AG08395 (cell line): ENCODE results near the gene MRPL14.

Source experiments
- DNase-seq: peaks from one replicate; pipeline ENCODE4 v3.0.0; 2012; ENCODE audit warnings: mixed read lengths, low spot score

The MRPL14 gene

DNA sequence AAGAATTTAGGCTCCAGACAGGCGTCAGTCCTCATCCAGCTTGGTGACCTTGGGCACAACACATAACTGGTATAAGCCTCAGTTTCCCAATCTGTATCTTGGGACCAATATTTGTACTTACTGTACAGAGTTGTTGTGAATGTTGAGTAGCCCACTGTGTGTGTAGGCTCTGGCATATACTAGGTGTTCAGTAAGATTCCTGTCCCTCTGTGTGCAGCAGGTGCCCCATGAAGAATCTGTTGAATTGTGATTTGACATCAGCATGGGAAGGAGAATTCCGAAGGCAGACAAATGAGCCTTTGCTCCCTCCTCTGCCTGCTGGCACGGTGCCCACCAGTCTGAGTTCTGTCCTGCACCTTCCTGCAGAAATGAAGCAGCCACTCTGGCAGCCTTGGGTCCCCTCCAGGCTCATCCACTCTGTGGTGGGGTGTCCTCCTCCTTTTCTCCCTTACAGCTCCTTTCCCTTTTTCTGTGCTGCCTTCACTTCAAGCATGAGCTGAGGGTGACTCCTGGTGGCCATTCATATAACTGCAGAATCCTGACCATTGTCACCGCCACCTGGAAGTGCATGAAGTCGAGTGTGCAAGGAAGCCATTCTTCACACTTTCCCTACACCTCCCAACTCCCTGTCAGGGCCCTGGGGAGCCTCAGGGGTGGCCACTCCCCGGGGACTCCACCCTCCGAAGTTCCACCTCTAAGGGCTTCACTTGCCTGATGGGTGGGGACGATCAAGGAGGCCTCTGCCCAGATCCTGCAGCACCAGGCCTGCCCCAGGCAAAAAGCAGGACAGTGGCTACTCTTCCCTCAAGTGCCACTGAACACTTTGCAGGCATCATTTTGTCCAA, 48.2 kb downstream of the MRPL14 start:
- peak; percentile 82 for DNase-seq

DNA sequence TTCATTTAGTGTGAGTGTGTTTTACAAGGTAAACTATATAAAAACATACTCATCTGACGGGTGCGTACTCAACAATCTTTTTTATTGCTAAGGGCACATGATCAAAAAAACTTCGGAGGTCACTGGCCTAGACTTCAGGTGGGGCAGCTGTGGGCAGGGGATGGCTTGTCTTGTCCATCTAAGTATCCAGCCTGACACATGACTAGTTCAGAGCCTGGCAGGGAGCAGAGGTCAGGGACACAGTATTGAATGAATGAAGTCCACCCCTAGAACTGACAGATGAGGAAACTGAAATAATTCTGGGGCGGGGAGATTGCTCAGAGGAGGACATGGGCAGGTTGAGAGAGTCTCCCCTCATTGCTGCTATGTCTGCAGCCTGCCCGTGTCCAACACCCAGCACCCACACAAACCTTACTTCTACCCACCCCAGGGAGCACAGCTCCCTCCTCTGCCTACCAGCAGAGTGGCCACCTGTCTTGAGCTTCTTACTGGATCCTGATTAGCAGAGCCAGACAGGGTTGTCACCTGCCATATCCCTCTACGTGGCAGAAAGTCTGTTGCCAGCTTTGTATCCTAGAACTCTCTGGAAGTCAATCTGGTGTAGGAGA, 48.9 kb downstream of the MRPL14 start:
- no peak for DNase-seq

DNA sequence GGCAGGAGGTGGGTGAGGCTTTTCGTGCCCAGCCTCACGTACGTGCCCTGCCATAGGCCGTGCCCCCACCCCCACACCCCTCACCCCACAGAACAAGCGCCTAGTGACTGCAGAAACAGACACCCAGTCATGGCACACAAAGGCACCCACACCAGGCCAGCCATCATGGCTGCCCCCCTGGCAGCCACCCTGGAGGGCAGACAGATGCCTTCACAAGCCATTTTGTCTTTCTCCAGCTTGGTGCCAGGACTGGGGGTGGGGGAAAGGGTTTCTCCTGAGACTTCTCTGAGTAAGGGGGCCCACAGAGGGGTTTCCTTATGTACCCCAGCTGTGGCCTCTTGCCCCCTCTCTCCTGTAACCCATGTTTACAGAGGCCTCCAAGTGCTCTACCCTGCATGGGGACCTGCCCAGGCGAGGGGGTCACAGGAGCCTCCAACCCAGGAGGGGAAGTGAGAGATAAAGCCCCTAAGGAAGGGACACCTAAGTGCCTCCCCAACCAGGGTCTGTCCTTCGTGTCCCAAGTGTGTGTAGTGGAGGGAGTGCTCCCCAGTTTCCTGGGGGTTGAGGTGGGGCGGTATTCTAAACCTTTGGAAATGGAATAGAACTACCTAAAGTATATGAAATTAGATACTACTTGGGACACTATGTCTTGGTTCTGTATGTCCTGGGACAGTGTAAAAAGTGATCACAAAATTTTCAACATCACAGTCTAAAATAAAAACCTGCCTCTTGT, 49.9 kb downstream of the MRPL14 start:
- no peak for DNase-seq

DNA sequence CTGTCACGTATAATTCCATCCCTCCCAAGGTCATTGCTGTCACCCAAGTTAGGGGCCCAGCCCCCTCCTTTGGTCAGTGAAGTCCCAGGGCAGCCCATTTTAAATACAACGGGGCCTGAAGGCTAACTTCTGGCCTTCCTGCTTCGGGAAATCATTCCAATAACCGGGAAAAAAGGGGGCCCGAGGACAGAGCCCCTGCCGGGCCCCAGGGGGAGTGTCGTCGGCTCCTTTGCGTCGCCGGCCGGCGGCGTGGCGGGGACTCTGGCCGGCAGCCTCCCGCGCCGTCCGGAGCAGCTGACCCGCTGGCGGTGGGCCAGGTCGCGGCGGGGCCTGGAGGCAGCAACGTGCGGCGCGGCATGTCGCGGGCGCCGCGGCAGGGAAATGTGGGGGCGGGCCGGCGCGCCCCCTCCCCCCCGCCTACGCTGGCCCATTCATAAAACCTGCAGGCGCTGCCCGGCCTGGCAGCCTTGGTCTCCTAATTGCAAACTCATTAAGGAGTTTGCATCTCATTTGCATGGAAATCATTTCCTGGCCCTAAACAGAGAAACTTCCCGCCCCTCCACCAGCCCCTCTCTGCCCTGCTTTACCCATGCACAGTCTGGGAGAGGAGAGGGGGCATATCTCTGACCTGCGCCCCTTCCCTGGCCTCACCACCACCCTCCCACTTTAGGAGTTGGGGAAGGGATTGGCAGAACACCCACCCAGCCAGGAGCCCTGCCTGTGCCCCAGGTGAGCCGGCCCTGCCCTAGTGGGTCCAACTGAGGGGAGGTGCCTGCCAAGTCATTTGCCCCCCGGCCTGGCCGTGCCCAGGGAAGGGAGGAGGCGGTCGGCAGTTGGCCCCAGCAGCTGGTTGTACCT, 50.7 kb downstream of the MRPL14 start:
- DNase-seq, result no peak

DNA sequence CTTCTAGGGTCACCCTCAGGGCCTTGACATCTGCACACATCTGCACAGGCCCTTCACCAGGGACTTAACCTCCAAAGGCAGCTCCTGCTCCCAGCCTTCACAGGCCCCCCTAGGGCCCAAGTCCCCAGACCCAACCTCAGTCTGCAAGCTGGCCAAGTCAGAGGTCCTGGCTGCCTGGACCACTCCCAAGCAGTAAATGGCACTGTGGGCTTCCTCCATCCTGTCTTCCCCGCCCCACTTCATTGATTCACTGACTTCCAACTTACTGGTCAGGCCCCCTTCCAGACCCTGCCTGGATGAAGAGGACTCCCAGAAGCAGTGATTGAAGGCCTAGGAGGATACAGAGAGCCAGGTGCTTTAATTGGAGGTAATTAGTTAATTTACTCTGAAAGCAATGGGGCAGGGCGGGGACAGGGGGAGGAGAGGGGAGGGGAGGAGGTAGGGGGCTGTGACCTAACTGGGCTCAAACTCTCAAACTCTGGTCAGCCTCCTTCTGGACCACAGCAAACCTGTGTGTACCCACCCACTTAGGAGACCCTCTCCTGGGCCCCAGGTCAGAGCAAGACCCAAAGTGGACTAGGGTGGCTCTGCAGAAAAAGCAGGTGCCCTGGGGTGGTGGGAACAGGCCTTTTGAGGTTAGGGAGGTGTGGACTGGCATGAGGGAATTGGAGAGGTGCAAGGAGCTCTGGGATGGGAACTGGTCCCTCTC, 51.5 kb downstream of the MRPL14 start:
- DNase-seq, result no peak

DNA sequence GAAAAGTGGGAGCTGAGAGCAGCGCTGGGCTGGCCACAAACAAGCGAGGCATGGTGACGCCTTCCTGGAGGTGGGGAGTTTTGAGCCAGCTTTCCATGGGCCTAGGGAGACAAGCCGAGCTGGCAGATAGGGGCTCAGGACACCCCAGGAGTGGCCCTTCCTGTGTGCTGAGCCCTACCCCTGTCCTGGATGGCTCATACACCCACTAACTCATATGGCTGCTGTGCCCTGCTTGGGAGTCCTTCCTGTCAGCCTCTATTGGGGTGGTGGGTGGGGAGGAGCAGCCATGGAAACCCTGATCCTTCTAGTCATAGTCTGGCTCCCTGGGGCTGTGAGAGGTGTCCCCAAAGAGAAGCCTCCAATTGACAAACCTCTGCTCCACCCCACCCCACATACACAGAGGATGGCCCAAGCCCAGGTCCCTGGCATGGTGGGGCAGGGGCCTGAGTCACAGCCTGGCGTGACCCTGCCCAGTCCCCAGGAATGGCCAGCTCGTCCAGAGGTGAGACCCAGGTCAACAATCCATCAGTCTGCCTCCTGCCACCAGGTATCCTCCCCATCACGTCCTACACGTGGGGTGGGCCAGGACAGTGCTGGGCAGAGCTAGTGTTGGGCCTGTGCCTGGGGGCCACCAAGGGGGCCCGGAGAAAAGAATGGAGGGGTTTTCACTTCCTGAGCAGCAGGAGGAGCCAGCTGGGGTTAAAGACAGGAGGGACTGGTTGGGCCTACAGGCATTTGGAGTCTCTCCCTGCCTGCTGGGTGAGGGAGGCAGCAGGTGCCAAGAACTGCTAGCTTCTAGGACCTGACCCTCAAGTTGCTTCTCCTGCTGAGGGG, 52.2 kb downstream of the MRPL14 start:
- DNase-seq, result no peak

DNA sequence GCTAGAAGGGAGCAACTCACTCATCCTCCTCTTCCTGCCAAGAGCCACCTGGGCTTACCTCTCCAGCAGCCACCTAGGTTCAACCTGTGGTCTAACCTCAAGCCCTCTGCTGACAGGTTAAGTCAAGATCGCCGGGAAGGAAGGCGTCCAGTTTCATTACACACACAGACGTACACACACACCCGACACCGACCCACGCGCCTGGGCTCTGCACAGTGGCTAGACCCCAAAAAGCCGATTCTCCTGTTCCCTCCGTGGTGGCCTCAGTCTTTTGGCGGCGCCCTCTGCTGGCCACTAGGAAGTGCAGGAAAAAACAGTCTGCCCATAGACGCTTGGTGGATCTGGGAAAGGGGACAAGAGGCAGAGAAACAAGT, 52.8 kb downstream of the MRPL14 start:
- peak; percentile 81 for DNase-seq

DNA sequence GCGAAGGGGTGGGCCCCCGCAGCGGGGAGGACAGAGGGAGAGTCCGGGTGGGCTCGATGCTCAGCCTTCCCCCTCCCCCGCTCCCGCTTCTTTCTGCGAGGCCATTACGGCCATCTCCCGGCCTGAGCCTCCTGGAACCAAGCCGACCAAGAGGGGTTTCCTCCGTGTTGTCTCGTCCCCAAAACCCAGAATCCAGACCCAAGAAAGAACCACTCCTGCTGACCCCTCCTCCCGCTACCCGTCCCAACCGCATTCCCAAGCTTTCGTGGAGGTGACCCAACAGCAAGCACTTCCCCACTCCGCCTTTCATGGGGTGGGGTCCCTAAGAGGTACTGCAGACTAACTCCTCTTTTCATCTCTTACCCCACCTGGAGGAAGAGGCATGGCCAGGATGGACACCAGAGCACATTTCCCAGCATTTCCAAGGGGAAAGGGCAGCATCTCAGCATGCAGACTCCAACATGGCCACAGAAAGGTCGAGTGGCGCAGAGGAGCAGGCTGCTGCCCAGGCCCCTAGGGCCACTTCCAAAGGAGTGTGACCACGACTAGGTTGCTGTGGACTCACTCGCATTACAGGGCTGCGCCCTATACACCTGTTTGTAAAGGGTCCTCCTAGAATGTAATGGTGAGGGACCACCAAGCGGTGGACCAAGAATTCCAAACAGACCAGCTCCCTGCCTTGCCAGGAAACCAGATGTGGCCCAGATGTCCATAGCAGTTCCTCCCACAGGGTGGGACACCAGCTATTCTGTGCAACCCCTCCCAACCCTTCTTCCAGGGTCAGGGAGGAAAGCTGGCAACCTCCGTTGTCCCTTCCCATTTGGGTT, 53.4 kb downstream of the MRPL14 start:
- no peak for DNase-seq

DNA sequence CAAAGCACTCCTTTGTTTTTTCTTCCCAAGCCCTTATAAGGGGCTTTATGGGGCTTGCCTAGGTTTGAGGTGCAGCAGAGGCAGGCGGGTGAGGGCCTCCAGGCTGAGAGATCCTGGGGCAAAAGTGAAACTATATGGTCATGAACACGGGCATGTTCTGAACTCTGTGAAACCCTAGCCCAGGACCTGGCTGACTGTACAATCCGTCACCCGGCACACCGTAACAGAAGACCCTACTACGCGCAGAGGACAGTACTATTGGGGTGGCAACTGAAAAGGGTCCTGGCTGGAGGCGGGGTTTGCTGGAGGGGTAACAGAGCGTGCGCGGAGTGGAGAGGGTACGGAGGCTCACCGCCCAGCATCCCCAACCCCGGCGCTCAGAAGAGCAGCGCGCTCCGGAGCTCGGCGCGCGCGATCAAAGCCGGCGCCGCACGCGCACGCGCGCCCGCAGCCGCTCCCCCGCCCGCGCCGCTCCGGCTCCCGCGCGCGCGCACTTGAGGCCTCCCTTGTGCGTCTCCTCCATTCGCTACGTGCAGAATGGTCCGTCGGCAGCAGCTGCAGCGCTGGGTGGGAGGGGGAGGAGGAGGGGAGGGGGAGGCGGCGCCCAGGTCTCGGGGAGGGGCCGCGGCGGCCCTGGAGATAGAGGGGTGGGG, 54.2 kb downstream of the MRPL14 start:
- peak; percentile 95 for DNase-seq

DNA sequence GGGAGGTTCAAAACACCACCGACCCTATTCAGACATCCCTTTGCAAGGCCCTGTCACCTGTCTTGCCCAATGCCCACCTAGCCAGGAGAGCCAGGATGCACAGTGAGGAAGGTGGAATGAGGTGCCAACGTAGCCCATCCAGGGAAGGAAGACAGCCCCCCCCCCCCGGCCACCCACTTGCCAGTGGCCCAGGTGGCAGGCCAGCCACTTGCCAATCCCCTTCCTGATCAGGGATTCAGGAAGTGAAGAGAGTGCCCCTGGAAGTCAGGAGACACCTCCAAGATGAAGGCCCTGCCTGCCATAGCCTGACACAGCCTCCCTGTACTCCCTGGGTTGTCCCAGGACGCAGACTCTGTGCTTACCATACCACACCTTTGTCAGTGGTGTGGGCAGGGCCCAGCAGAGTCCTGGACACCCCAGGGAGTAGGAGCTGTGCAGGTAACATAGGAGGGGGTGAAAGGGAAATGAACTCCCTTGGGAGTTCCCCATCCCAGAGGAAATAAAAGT, 54.7 kb downstream of the MRPL14 start:
- DNase-seq, result no peak

DNA sequence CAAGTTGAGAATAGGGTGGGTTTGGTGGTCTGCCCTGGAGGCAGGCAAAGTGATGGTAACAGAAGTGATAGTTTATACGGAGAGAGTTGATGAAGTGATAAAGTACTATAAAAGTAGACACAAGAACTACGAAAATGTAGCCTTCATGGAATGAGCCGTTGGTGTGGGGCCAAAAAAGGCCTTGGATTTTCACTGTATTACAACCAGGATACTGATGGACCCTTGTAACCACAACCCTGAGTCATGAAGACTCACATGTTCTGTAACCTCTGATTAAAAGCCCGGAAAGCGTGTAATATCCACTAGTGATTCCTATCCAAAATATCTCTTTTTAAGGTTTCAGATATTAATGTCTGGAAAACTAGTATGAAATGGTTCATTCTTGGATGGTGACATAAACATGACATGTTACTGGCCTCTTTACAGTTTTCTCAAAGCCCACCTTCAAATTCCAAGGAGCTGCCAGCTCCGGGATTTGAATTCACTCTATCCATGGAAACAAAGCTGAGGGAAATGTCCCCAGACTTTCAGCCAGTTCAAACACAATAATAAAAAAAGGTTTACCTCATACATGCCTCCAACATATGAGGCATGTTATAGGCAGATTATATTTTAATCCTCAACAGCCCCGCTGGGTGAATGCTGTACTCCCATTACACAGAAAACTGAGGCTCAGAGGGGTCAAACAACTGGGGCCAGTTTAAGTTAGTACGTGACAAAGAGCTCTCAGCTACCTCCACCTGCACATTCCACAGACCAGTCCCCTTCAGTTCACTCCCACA, 55.4 kb downstream of the MRPL14 start:
- peak; percentile 91 for DNase-seq

DNA sequence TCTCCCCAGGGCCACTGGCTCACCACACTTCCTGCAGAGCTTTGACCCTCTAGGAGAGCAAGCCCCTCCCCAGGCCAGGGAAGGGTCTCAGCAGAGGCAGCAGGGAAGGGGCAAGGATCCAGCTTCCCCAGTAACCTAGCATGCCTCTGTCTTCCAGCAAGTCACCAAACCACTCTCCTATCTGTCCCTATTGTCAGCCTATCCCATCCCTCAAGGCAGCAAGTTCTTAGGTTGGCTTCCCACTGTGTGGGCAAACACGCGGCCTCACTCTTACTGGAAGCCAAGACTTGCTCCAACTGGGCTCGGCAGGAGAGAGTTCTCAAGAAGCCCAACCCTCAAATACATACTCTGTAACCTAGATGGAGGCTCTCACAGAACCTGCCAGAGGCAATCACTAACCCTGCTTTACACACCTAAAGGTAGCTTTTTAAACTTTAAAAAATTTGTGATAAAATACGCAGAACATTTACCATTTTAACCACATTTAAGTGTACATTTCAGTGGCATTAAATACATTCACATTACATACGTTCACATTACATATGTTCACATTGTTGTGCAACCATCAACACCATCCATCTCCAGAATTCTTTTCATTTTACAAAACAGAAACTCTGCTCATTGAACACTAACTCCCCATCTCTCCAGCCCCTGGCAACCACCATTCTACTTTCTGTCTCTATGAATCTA, 58.5 kb downstream of the MRPL14 start:
- DNase-seq, result no peak

DNA sequence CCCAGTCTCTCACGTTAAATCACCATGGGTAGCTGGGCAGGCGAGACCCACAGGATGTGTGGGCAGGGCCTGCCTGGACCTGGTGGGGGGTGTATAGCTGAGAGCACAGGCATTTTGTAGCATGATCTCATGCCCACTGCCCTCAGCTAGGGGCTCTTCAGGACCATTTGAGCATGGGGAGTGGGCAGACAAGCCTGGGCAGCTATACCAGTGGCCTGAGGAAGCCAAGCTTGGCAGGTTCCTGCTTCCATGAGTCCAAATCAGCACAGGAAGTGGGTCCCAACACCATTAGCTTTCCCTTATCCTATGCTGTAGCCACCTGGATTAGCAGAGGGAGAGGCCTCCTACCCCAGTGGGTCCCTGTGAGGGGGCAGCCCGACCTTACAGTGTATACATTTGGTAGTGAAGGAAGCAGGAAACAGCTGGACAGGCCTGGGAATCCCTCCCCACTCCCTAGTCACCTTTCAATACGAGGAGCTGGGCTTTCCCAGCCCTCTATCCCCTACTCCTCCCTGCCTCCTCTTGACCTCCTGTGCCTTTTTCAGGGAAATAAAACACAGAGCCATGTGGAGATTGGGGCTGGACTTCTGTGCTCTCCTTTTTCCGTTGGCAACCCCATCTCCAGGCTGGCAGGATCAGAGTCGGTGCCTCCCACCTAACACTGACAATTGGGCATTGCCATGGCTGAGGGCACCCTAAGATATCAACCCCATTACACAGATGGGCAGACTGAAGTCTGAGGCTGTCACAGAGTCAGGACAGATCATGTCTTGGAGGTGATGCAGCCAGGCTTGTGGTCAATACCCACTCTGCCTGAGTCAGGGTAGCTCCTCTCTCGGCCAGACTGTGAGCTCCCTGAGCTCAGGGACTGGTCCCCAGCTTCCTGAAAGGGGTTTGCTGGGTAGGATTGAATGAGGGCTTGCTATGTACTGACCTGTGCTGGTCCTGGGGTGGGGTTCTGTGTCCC, 59.8 kb downstream of the MRPL14 start:
- no peak for DNase-seq

DNA sequence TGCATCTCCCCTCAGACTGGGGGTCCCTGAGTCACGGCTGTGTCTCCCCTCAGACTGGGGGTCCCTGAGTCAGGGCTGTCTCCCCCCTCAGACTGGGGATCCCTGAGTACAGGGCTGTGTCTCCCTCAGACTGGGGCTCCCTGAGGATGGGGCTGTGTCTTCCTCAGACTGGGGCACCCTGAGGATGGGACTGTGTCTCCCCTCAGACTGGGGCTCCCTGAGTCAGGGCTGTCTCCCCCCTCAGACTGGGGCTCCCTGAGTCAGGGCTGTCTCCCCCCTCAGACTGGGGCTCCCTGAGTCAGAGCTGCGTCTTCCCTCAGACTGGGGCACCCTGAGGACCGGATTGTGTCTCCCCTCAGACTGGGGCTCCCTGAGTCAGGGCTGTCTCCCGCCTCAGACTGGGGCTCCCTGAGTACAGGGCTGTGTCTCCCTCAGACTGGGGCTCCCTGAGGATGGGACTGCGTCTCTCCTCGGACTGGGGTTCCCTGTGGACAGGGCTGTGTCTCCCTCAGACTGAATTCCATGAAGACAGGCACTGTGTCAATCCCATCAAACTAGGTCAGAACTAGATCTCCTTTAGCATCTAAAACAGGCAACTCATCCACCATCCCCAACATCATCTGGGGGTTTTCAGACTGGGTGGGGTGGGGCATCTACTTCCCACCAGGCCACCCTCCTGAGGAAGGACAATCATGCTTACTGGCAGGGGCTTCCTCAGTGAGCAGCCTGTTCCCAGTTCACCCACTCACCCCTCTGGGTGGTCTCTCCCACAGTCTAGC, 60.7 kb downstream of the MRPL14 start:
- DNase-seq, result no peak

DNA sequence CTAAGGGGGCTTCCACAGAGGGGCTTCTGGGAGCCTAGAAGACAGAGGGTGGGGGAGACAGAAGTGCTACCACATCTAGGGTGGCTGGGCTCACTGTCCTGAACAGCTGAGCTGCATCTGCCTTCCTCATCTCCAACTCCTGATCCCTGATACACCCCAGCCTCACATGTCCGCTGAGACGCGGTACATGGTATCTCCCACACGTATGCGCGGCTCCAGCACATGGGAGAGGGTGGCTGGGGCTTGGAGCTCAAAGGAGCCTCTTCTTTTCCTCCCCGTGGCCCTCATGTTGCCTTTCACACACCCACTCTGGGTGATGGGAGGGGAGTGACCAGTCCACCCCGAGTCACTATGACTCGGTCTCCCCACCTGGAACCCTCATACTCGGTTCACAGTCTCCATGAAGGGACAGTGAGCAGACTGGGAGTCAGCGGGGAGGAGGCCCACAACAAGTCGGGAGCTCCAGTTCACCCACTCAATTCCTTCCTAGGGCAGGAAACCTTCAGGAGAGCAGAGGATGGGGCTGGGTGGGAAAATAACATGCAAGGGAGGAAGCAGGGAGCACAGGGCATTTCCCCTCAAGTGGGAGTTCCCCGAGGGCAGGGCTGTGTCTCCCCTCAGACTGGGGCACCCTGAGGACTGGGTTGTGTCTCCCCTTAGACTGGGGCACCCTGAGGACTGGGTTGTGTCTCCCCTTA, 61.7 kb downstream of the MRPL14 start:
- DNase-seq, result no peak
